CD4-positive, alpha-beta T cell treated with Interleukin-21 for 1 hour (primary cell): ENCODE data around the gene CNOT6L.
A peak's percentile ranks its signal among the peaks of the same experiment; 100 is the strongest.
"Not testable (repeated sequence)": the region's sequence is repeated elsewhere in the genome, so short reads cannot be mapped to it uniquely, and the experiment has no call there.

Source experiments
- DNase-seq: peaks from one replicate; pipeline ENCODE4 v3.0.0-alpha.2; 2020

The CNOT6L gene

DNA sequence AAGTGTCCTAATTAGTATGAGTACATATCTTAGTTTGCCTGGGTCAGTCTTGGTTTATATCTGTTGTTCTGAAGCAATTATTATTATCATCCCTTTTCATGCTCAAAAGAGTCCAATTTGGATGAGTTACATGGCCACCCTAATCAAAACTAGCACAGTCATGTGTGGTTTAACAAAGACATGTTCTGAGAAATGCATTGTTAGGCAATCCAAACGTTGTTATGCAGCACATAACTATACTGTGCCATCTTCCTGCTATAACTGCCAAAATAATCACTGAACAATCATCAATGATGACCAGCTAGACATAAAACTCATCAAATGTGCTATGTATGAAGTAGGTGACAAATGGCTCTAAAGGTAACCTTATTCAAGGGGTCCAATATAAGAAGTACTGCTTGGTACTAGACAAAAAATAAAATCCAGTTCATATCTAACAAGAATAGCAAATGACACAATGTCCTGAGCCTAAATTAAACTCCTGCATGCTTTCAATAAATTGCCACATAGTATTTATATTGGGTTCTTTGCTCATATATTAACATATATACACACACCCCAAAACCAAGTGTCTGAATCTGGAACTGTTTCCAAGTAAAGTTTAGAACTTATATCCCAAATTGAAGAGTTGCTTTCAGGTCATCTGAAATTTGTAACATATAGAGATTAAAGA is 41.9 kb downstream of the CNOT6L start:
- DNase-seq, result no peak

DNA sequence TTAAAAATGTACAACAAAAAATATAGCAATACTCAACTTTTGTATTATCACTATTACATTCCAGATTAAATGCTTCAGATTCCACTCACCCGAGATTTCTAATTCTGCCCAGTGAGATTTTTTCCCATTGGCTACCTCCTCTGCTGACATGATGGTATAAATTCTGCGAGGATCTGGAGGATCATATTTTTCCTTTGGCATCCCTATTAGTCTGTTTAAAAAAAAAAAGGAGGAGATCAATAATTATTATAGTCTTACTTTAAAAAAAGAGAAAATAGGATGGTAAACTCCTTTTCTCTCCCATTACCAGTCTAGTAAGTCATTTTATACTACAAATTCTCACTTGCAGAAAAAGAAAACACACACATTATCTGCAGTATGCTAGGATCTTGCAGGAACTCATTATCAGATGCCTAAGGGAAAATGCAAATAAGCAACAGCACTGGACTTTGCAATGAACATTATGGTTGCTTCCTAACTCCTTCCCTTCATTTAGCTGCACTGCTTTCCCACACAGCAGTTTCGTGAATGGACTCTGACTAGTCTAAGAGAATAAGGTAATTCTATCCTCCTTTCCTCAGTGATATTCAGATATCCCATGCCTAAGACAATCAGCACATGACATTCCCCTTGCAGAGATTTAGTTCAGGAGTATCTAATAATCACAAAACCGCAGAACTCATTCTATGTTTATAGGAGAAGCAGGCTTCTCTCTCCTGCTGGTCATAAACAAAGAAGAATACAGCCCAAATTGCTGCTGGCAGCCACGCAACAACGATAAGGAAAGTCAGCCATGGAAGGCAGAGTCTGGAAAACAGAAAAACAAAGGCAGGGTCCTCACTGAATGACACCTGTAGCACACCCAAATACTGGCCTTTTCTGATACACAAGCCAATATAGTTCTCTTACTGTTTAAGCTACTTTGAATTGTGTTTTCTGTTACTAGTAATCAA is 42.7 kb downstream of the CNOT6L start:
- DNase-seq, result no peak

DNA sequence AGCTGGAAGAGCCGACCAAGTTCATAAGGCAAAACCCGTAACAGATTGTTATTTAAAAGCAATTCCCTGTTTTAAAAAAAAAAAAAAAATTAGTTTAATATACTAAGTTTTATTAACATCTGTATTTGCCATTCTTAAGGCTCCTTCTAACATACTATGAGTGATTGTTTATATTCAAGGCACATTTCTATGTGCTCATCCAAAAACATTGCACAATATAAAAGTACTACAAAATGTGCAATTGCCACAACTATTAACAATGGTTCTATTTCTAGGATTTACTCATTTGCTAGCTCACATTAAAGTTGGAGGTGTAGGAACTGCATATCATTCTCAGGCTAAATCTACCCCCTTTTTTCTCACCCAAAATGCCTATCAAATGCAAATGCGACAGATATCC is 46.1 kb downstream of the CNOT6L start:
- no peak for DNase-seq

DNA sequence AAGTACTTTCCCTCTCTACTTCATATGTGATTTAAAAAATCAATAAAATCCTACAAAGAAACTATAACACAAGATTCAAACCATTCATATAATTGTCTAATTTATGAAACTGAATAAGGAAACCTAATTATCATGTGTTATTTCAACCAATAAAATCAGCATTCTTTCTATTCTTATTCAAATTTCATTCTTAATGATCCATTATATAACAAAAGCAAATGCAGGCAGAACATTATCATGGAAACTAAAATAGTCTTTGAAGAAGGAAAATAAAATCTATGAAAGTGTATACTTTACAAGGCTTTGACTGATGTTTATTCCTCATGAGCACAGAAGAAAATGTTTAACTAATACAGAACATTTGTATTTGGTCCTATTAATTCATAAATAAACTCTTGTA is 47.6 kb downstream of the CNOT6L start:
- DNase-seq, result no peak

DNA sequence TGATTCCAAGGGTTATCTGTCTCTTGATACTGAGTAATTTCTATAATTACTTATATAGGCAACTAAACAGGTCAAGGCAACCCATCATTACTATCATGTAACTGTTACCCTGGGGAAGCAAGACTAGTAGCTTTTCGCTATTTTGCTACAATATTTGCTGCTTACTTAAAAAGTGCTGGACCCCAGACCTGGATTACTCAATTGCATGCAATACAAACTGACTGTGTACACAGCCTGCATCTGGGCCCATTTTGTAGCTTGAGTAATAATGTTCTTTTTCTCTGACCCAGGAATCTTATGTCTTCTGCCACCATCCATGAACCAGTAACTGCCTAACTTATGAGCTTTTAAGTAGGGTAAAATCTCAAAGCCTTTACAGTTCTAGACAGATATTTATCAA is 53.4 kb downstream of the CNOT6L start:
- no peak for DNase-seq

DNA sequence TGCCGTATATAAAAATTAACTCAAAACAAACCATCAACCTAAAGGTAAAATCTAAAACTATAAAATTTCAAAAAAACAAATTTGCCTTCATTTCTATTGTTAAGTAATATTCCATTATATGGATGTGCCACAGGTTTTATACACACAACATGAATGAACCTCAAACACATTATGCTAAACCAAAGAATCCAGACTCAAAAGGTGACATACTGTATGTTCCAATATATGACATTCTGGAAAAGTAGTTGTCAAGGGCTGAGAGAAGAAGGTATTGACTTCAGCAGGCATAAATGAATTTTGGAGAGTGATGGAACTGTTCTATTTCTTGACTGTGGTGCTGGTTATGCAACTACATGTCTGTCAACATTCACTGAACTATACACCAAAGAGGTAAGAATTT is 56.6 kb downstream of the CNOT6L start:
- DNase-seq, result no peak

DNA sequence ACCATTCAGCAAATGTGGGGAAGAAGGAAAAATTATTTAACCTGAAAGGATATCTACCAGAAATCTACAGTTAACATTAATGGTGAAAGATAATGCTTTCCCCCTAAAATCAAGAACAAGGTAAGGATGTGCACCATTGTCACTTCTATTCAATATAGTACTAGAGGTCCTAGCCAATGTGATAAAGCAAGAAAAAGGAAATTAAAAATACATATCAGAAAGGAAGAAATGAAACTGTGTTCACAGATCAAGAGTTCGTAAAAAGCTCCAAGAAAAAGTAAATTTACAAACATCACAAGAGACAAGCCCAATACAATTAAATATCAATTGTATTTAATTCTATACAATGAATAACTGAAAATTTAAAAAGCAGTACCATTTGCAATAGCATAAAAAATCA is 57.6 kb downstream of the CNOT6L start:
- no peak for DNase-seq

DNA sequence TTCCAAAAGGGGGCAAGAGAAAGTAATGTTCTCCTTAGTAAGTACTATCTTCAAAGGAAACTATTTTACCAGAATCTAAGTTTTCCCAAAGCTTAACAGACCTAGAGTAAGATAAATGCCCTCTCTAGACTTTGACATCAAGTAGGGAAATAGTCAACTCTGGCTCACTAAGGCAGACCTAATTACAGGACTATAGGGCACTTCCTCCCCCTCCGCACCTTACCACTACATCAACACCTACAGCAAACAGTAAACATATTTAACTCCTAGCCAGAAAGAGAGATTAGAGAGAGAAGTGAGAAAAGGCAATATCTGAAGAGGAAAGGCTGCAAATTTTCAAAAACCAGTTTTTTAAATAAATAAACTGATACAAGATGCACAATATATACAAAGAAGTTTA is 60.4 kb downstream of the CNOT6L start:
- DNase-seq, result no peak

DNA sequence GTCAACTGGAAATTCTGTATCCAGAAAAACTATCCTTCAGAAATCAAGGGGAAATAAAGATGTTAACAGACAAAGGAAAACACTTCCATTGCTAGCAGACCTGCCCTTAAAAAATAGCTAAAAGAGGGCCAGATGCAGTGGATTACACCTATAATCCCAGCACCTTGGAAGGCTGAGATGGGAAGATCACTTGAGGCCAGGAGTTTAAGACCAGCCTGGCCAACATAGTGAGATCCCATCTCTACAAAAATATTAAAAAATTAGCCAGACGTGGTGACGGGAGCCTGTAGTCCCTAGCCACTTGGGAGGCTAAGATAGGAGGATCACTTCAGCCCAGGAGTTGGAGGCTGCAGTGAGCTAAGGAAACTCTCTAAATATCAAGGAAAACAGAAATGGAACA is 67.4 kb downstream of the CNOT6L start:
- no peak for DNase-seq

DNA sequence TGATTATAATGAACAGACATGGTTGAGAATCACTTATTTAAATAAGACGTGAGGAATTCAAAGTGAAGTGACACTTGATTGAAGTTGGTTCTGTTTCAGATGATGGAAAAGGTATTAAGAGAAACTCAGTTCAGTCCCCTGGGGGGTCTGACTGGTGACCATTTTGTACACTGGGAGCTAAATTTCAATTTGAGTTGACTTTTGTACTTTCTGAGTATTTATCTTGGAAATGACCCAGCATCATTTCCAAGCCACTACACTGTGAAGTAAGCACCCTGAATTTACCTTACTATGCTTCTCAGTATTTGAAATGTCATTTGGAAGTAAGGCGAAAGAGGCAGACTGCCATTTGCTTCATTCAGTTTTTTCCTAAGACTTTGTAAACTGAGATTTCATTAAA is 73.4 kb downstream of the CNOT6L start:
- DNase-seq, result no peak

DNA sequence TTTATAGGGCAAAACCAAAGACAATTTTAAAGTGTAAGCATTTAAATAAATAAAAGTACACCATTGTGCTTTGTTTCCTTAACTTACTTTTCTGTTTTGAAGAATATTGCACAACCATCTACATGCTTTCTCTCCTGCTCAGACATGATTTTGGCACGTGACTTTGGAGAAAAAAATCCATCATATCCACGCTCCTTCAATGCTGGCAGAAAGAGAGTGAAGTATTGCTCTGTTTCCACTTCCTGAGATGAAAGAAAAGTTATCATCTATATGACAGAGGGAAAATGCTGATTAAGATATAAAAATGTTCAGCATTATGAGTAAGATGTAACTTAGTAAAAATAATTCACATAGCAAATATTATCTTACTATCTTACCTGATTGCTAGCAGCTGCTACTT is 77.1 kb downstream of the CNOT6L start:
- no peak for DNase-seq

DNA sequence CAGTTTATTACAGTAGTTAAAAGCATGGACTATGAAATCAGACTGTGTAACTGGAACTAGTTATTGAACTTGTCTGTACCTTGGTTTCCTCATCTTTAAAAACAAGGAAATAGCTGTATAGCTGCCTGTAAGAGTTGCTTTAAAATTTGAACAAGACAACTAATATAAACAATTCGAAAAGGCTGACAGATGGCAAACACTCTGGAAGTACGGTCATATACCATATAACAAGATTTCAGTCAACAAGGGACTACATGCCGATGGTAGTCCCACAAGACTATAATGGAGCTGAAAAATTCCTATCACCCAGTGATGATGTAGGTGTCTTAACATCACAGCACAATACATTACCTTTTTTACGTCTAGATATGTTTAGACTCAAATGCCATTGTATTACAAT is 78.7 kb downstream of the CNOT6L start:
- no peak for DNase-seq

DNA sequence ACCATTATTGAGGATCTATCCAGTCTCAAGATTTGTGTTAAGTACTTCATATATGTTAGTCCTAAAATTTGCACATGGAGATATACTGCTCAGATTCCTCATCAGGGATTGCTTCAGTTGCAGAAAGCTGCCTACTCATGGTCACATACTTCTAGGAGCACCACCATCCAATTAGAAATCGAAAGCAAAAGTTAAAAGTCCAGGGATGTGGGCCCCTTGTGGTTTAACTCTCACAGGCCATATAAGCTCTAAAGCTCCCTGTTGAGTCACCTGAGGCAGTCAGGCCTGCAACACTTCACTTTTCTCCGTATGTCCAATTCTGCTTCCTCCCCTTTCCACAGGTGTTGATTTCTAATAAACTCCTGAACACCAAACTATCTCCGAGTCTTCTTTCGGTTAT is 84.2 kb downstream of the CNOT6L start:
- DNase-seq, result peak; percentile 60

DNA sequence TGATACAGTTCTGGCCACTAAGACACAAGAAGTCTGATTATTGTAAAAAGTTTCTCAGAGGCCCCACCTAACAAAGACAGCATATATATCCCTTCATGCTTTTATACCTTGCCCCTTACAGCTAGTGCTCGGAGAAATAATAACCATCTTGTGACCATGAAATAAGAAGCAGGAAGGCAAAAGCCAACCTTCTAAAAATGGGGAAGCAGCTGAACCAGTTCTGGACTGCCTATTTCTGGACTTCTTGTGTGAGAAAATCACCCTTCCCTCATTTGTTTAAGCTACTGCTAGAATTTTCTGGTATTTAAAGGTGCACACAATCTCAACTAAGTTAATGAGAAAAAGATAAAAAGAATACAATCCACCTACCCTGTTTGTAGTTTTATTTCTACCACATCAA is 87.5 kb downstream of the CNOT6L start:
- DNase-seq, result no peak

DNA sequence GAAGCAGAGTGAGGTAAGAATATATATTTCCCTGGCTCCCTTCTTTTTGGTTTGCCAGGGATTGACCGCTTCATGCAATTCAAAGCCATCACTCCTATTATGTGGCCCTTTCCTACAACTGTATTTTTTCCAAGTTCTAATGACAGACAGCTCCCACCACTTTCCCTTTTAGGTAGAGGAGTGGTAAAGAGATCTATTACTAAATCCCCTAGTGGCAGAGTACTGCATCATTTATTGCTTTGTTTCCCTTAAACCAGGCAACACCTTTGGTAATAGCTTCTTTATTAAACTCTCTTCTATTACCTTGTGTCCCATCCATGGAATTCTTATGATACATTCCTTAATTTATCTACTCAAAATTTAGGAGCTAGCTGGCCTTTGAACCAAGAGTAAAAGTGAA is 90.7 kb downstream of the CNOT6L start:
- no peak for DNase-seq

DNA sequence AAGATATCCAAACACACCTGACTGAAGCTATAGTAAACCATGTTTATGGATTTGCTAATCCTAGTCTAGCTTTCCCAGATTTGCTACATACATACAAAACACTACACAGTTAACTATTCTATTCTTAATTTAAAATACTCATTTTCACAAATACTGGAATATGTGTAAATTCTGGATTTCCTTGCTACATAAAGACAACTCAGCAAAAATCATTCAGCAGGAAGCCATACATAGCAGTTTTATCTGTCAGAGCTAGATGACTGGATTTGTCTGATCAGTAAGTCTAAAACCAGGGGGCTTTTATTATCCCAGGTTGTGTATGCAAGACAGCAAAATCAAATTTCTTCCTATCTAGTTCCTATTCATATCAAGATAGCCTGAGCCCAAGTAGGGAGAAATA is 98.1 kb downstream of the CNOT6L start:
- DNase-seq, result no peak

DNA sequence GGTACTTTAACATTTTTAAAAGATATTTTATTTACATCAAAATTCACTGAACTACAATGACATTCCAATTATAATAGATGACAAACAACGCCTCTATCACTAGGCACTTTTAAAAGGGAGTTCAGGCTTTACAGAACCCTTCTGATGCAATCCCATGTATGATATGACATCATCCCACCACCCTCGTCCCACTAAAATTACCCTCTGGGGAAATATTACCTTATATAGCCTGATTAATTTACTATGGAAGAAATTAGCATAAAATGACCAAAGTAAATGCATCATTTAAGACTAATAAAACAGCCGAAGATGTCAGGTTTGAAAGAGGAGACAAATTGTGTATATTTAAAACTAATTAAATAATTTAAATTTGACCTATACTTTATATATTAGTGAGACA is 100.7 kb downstream of the CNOT6L start:
- not testable (repeated sequence) for DNase-seq

DNA sequence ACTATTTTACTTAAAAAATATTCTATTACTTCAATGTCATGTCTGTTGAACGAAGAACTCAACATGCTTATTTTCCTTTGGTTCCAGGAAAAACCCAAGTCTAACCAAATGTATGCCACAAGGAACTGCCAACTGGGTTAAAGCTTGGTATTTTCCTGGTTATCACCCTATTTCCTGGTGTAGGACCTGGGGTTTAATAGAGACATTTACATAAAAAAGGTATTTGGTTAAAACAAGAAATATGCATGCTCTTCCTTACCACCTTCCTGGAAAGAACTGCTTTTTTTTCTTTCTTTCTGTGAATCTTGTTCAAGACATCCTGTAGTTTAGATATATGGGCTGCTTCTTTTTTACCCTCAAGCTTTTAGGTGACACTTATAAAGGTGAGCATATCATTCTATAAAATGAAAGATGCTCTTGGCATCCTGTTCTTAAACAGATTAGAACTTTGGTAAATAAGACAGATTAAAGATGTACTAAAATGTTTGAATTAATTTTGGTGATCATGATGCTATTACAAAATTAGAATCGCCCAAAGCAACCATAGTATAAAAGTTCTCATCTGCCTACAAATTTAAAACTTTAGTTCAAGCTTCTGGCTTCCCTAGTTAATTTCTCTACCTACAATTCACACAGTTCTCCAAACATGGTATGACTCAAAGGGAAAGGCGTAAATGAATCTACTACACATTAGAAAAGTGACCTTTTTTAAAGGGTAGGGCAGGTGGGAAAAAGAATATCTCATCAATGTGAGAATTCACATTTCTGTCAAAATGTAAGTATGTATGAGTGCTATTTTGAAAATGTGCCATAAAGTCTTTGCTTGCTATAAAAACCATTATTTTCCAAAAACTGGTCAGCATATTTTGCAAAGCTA is 103.5 kb downstream of the CNOT6L start:
- DNase-seq, result no peak

DNA sequence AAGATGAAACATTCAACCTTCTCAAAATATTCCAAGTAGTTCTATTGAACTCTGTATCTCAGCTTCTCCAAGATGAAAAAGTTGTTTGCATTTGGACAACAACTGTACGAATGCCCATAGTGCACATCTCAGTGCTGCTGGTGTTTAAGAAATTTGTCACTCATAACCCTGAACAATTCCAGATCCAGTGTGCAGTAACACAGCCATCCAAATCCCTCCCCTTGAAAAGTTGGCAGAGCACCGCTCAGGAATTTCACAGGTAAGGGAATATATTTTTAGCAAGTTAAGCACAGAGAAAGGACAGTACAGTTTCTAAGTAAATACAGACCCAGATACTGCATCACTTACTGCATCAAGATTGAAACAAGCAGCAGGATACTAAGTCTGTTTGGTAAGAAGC is 104.7 kb downstream of the CNOT6L start:
- no peak for DNase-seq

DNA sequence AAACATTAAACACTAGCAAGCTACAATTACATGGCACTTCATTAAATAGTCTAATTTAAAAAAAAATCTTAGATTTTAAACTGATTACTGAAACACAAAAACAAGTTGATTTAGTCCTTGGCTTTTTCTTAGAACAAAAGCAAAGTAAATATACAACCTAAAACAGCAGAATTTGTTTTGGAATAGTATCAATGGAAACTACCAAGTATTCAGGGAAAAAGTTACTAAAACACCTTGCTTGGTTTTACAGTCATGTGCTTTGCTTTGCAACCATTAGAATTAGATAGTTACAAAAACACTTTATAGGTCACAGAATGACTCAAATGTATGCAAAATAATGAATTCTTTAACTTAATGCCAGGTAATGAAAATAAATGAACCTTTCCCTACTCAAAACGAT is 105.3 kb downstream of the CNOT6L start:
- no peak for DNase-seq

DNA sequence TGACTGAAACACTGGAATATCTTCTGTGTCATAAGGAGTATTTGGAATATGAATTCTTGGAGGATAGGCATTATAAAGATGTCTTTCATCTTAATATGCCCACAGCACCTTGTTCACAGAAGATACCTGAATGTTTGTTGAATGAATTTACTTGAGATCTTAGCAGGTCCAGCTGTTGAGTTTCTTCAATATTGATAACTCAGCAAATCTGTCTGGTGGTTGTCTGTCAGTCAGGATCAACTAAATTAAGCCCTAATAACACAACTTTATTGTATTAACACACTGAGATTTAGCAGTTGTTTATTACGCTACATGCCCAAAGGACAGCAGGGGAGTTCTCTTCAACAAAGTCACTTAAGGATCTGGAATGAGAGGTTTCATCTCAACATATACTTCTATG is 106.5 kb downstream of the CNOT6L start:
- DNase-seq, result no peak

DNA sequence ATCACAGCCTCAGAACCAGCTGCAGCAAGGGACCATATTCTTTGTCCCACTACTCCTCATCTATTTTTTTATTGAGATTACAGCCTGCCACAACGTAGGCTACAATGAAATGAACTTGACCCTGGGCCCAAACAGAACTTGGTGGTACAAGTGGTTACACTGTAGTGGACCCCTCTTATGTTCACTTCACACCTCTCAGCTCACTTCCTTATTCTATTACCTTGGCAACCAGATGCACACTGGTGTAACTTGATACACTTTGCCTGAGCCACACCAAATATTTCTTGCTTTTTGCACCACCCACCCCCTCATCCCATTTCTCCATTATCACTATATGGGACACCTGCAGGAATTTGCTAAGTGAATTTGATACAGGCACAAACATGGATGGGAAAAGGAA is 107.7 kb downstream of the CNOT6L start:
- DNase-seq, result no peak

DNA sequence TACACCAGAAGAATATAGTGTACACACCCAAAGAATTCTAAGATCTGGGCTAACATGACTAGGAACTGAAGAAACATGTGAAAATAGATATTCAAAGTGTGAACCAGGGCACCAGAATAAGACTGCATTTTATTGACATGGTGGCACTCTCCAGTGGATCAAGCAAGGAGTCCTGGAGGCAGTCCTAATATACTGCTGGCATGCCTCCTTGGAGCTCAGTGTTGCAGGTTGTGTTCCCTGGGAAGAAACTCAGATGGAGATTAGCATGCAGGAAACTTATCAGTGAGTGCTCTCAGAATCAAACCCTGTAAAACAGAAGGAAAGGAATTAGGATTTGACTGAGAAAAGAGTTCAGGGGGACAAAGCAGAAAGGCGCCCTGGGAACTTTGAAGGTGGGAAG is 108.5 kb downstream of the CNOT6L start:
- no peak for DNase-seq

DNA sequence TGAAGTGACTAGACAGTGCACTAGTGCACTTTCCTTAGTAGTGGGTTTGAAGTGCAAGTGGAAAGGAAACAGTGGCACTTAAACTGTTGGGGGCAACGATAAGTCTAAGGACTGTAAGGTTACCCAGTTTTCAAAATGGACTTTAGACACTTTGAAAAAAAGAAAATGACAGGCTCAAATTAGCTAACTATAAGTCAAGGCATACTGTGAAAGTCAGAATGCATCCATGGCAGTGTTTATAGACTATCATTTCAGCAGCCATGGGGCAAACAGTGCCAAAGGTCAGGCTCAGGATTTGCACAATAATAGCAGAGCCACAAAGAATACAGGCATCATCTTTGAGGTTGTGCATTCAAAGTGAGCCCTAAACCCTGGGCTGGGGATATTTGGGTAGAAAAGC is 109.1 kb downstream of the CNOT6L start:
- no peak for DNase-seq
